Activated CD4-positive, alpha-beta T cell treated with anti-CD3 and anti-CD28 coated beads, Interleukin-2, amount 10 ng/mL, durations not matched to agents 24 days and 14 days (primary cell): ENCODE results near the gene OR4D1. TPM values are rescaled to one million over a fixed set of nuclear protein-coding genes. Genes with fewer than 3 reads are reported as not detected.
"Not testable (repeated sequence)": the region's sequence is repeated elsewhere in the genome, so short reads cannot be mapped to it uniquely, and the experiment has no call there.

Source experiments
- DNase-seq: peaks from one replicate; pipeline ENCODE4 v3.0.0; 2022
- H3K27ac Mint-ChIP-seq: one replicate; pipeline ENCODE4 v1.8.0; 2022; ENCODE audit warnings: mild to moderate bottlenecking, mixed read lengths
- H3K27me3 Mint-ChIP-seq: one replicate; pipeline ENCODE4 v1.8.0; 2022; ENCODE audit warnings: mixed read lengths
- H3K36me3 Mint-ChIP-seq: one replicate; pipeline ENCODE4 v1.8.0; 2022; ENCODE audit warnings: low read depth, mild to moderate bottlenecking, mixed read lengths
- H3K4me1 Mint-ChIP-seq: one replicate; pipeline ENCODE4 v1.8.0; 2021; ENCODE audit warnings: mixed read lengths
- H3K4me3 Mint-ChIP-seq: one replicate; pipeline ENCODE4 v1.8.0; 2022; ENCODE audit warnings: mild to moderate bottlenecking, moderate library complexity, mixed read lengths
- H3K9me3 Mint-ChIP-seq: one replicate; pipeline ENCODE4 v1.8.0; 2021; ENCODE audit warnings: mixed read lengths
- intact Hi-C: fragments of 100-400 bp; cut with micrococcal nuclease; formaldehyde crosslinking; loops from one replicate; pipeline ENCODE4 v1.15.1; 2023
- total RNA-seq: library from RNA; stranded (reverse); gene quantifications from 2 replicates; pipeline ENCODE4 v1.2.3, GENCODE V29; 2022

Gene OR4D1
- total RNA-seq: 0.07 and 0.14 TPM in 2 replicates

GRCh38 chr17:58147930-58148434 is at the start of gene OR4D1:
OR4D1 (plus strand) TSS chr17:58148384; CDS start chr17:58155154, 6,770 bp downstream.
- DNase-seq: no peak
- peaks cover 52% of the 10 kb centered on the region for H3K27me3 Mint-ChIP-seq
- H3K4me3 Mint-ChIP-seq: no peak within 1 kb of the TSS
- H3K4me1 Mint-ChIP-seq: peaks cover 14% of the 10 kb centered on the region
- H3K36me3 Mint-ChIP-seq: peaks cover 5% of the 10 kb centered on the region
- H3K9me3 Mint-ChIP-seq: peaks cover 27% of the 10 kb centered on the region
- intact Hi-C loops: no loop called here
- no peak within 1 kb of the TSS for H3K27ac Mint-ChIP-seq

GRCh38 chr17:58100506-58100905 is 47.7 kb upstream of the OR4D1 start:
- Mint-ChIP-seq H3K27ac (no peak overlapping the region), H3K27me3 (peaks cover 10% of the 10 kb centered on the region), H3K4me3 (no peak overlapping the region), H3K4me1 (peaks cover 8% of the 10 kb centered on the region), H3K36me3 (no peaks in the 10 kb centered on the region), H3K9me3 (no peaks in the 10 kb centered on the region)
- no peak for DNase-seq
- intact Hi-C loops: no loop called here

- H3K27ac Mint-ChIP-seq, H3K9me3 Mint-ChIP-seq, intact Hi-C loops, H3K4me1 Mint-ChIP-seq, H3K4me3 Mint-ChIP-seq, H3K36me3 Mint-ChIP-seq: not testable (repeated sequence)
- peaks cover 10% of the 10 kb centered on the region for H3K27me3 Mint-ChIP-seq
- DNase-seq: peak; percentile 45
Measured at GRCh38 chr17:58101898-58102297, 46.3 kb upstream of the OR4D1 start.

GRCh38 chr17:58105093-58105492 is 43.1 kb upstream of the OR4D1 start:
- peaks cover 2% of the 10 kb centered on the region for H3K4me1 Mint-ChIP-seq
- intact Hi-C loops: no loop called here
- H3K27ac Mint-ChIP-seq: no peak overlapping the region
- H3K9me3 Mint-ChIP-seq: no peaks in the 10 kb centered on the region
- DNase-seq: no peak
- no peak overlapping the region for H3K4me3 Mint-ChIP-seq
- H3K36me3 Mint-ChIP-seq: no peaks in the 10 kb centered on the region
- H3K27me3 Mint-ChIP-seq: peaks cover 17% of the 10 kb centered on the region

- peaks cover 16% of the 10 kb centered on the region for H3K27me3 Mint-ChIP-seq
- no peak overlapping the region for H3K4me3 Mint-ChIP-seq
- H3K9me3 Mint-ChIP-seq: no peaks in the 10 kb centered on the region
- H3K4me1 Mint-ChIP-seq: no peaks in the 10 kb centered on the region
- DNase-seq: no peak
- no peak overlapping the region for H3K27ac Mint-ChIP-seq
- no peaks in the 10 kb centered on the region for H3K36me3 Mint-ChIP-seq
- intact Hi-C loops: no loop called here
Measured at GRCh38 chr17:58107306-58107705, 40.9 kb upstream of the OR4D1 start.

GRCh38 chr17:58109197-58109596 is 39.0 kb upstream of the OR4D1 start:
- Mint-ChIP-seq H3K9me3 (no peaks in the 10 kb centered on the region), H3K36me3 (no peaks in the 10 kb centered on the region)
- intact Hi-C loops: no loop called here

GRCh38 chr17:58110012-58110411 is 38.2 kb upstream of the OR4D1 start:
- H3K9me3 Mint-ChIP-seq: no peaks in the 10 kb centered on the region
- H3K4me3 Mint-ChIP-seq: no peak overlapping the region
- no peak for DNase-seq
- intact Hi-C loops: no loop called here
- H3K36me3 Mint-ChIP-seq: no peaks in the 10 kb centered on the region
- H3K4me1 Mint-ChIP-seq: no peaks in the 10 kb centered on the region
- peaks cover 19% of the 10 kb centered on the region for H3K27me3 Mint-ChIP-seq
- H3K27ac Mint-ChIP-seq: no peak overlapping the region

More at GRCh38 chr17:58109197-58109596, 39.0 kb upstream of the OR4D1 start:
- Mint-ChIP-seq H3K4me3 (no peak overlapping the region), H3K27me3 (peaks cover 18% of the 10 kb centered on the region), H3K4me1 (no peaks in the 10 kb centered on the region), H3K27ac (no peak overlapping the region)
- DNase-seq: no peak

GRCh38 chr17:58111676-58112075 is 36.5 kb upstream of the OR4D1 start:
- H3K4me1 Mint-ChIP-seq: no peaks in the 10 kb centered on the region
- DNase-seq: no peak
- no peak overlapping the region for H3K27ac Mint-ChIP-seq
- intact Hi-C loops: loop anchor here (2.0 kb wide), 3 partner anchors 113 to 253 kb away; no protein-coding TSS in a partner anchor
- H3K27me3 Mint-ChIP-seq: peaks cover 19% of the 10 kb centered on the region
- H3K36me3 Mint-ChIP-seq: no peaks in the 10 kb centered on the region
- H3K9me3 Mint-ChIP-seq: no peaks in the 10 kb centered on the region
- no peak overlapping the region for H3K4me3 Mint-ChIP-seq

- Mint-ChIP-seq H3K27ac (no peak overlapping the region), H3K4me1 (no peaks in the 10 kb centered on the region), H3K9me3 (no peaks in the 10 kb centered on the region), H3K4me3 (no peak overlapping the region), H3K36me3 (no peaks in the 10 kb centered on the region), H3K27me3 (peaks cover 17% of the 10 kb centered on the region)
- peak; percentile 96 for DNase-seq
- intact Hi-C loops: loop anchor here (1.0 to 2.0 kb wide), 4 partner anchors 29 to 254 kb away; no protein-coding TSS in a partner anchor
Measured at GRCh38 chr17:58112970-58113631, 35.1 kb upstream of the OR4D1 start.

GRCh38 chr17:58113947-58114346 is 34.2 kb upstream of the OR4D1 start:
- intact Hi-C loops: loop anchor here (1.0 to 2.0 kb wide), 4 partner anchors 30 to 255 kb away; no protein-coding TSS in a partner anchor
- H3K27ac Mint-ChIP-seq: no peak overlapping the region

GRCh38 chr17:58117382-58117781 is 30.8 kb upstream of the OR4D1 start:
- H3K4me3 Mint-ChIP-seq: no peak overlapping the region
- no peaks in the 10 kb centered on the region for H3K4me1 Mint-ChIP-seq
- no peak for DNase-seq
- peaks cover 16% of the 10 kb centered on the region for H3K27me3 Mint-ChIP-seq
- intact Hi-C loops: no loop called here
- no peaks in the 10 kb centered on the region for H3K36me3 Mint-ChIP-seq
- H3K9me3 Mint-ChIP-seq: no peaks in the 10 kb centered on the region
- H3K27ac Mint-ChIP-seq: no peak overlapping the region

More at GRCh38 chr17:58113947-58114346, 34.2 kb upstream of the OR4D1 start:
- no peaks in the 10 kb centered on the region for H3K36me3 Mint-ChIP-seq
- H3K27me3 Mint-ChIP-seq: peaks cover 19% of the 10 kb centered on the region
- peak; percentile 56 for DNase-seq
- no peak overlapping the region for H3K4me3 Mint-ChIP-seq
- no peaks in the 10 kb centered on the region for H3K9me3 Mint-ChIP-seq
- H3K4me1 Mint-ChIP-seq: no peaks in the 10 kb centered on the region

GRCh38 chr17:58119491-58119890 is 28.7 kb upstream of the OR4D1 start:
- peak; percentile 40 for DNase-seq
- Mint-ChIP-seq H3K27ac (no peak overlapping the region), H3K9me3 (no peaks in the 10 kb centered on the region), H3K36me3 (no peaks in the 10 kb centered on the region), H3K4me3 (no peak overlapping the region), H3K27me3 (peaks cover 12% of the 10 kb centered on the region), H3K4me1 (no peaks in the 10 kb centered on the region)
- intact Hi-C loops: no loop called here

- Mint-ChIP-seq H3K4me1 (no peaks in the 10 kb centered on the region), H3K27me3 (peaks cover 12% of the 10 kb centered on the region), H3K9me3 (no peaks in the 10 kb centered on the region), H3K36me3 (no peaks in the 10 kb centered on the region), H3K4me3 (no peak overlapping the region), H3K27ac (no peak overlapping the region)
- intact Hi-C loops: loop anchor here (1.0 kb wide), 1 partner anchor 52 kb away; no protein-coding TSS in a partner anchor
- peak; percentile 87 for DNase-seq
Measured at GRCh38 chr17:58120195-58120822, 27.9 kb upstream of the OR4D1 start.

GRCh38 chr17:58121925-58122324 is 26.3 kb upstream of the OR4D1 start:
- Mint-ChIP-seq H3K27me3 (peaks cover 20% of the 10 kb centered on the region), H3K36me3 (no peaks in the 10 kb centered on the region), H3K4me1 (no peaks in the 10 kb centered on the region), H3K9me3 (no peaks in the 10 kb centered on the region), H3K4me3 (no peak overlapping the region), H3K27ac (no peak overlapping the region)
- DNase-seq: peak; percentile 81
- intact Hi-C loops: no loop called here
